Endodermal cell (in vitro differentiated cells): ENCODE measurements around the gene SPATA20. TPM values are rescaled to one million over a fixed set of nuclear protein-coding genes. Genes with fewer than 3 reads are reported as not detected.

Experiments
- DNase-seq: peaks from one replicate; pipeline ENCODE4 v3.0.0-alpha.2; 2017
- H3K27ac ChIP-seq: 2 replicates; pipeline ENCODE4 v1.5.1; 2013; ENCODE audit warnings: mild to moderate bottlenecking, low read depth, low read length, moderate library complexity
- H3K27me3 ChIP-seq: 2 replicates; pipeline ENCODE4 v1.6.1; 2013; ENCODE audit warnings: mild to moderate bottlenecking, low read length, moderate library complexity; ENCODE audit not compliant: insufficient read depth, control insufficient read depth, poor library complexity, severe bottlenecking
- H3K36me3 ChIP-seq: 2 replicates; pipeline ENCODE4 v1.7.0; 2013; ENCODE audit warnings: mild to moderate bottlenecking, low read length, moderate library complexity; ENCODE audit not compliant: control insufficient read depth, insufficient read depth
- H3K4me1 ChIP-seq: one replicate; pipeline ENCODE4 v1.7.0; 2013; ENCODE audit warnings: low read length; ENCODE audit not compliant: control insufficient read depth, insufficient read depth
- H3K4me3 ChIP-seq: 2 replicates; pipeline ENCODE4 v1.5.1; 2013; ENCODE audit warnings: mild to moderate bottlenecking, low read length, moderate library complexity
- H3K9ac ChIP-seq: 2 replicates; pipeline ENCODE4 v1.6.1; 2013; ENCODE audit warnings: mild to moderate bottlenecking, low read length, moderate library complexity; ENCODE audit not compliant: poor library complexity, severe bottlenecking; ENCODE audit errors: extremely low read depth
- H3K9me3 ChIP-seq: 2 replicates; pipeline ENCODE4 v1.6.1; 2013; ENCODE audit warnings: mild to moderate bottlenecking, low read length, moderate library complexity; ENCODE audit not compliant: control insufficient read depth
- H3K27ac Mint-ChIP-seq: 2 replicates; pipeline ENCODE4 v1.8.0; 2020; ENCODE audit warnings: mixed read lengths
- H3K27me3 Mint-ChIP-seq: 2 replicates; pipeline ENCODE4 v1.8.0; 2021; ENCODE audit warnings: mild to moderate bottlenecking, mixed read lengths; ENCODE audit not compliant: insufficient read depth
- H3K36me3 Mint-ChIP-seq: 2 replicates; pipeline ENCODE4 v1.8.0; 2020; ENCODE audit warnings: low read depth, mixed read lengths
- H3K4me1 Mint-ChIP-seq: 2 replicates; pipeline ENCODE4 v1.8.0; 2020; ENCODE audit warnings: mixed read lengths
- H3K4me3 Mint-ChIP-seq: 2 replicates; pipeline ENCODE4 v1.8.0; 2020; ENCODE audit warnings: mild to moderate bottlenecking, moderate library complexity, mixed read lengths
- H3K9me3 Mint-ChIP-seq: 2 replicates; pipeline ENCODE4 v1.8.0; 2020; ENCODE audit warnings: mild to moderate bottlenecking, mixed read lengths
- CTCF ChIP-seq: fragments of 200-600 bp; sonication (generic); conservative IDR thresholded peaks from 2 replicates; pipeline ENCODE4 v1.5.0; 2021; ENCODE audit warnings: antibody characterized with exemption, mild to moderate bottlenecking
- WGBS, 2 experiments: methylation state at CpG; one replicate each; pipeline versions ENCODE4 v1.1.5 to v1.1.7; 2013; ENCODE audit warnings: missing lambda C conversion rate in 2 of 2, mixed read lengths in 1 of 2; ENCODE audit not compliant: insufficient coverage in 1 of 2, insufficient read length in 1 of 2; 5-methylcytosine and 5-hydroxymethylcytosine counted together
- total RNA-seq, 2 donors: library from RNA; stranded (reverse); fragmentation: NEBNext Ultra II Directional in 1 of 2; extraction: Animal tissue kit (Norgen Biotek cat#: 25700) in 1 of 2; gene quantifications; 2 replicates in 1 of 2; 3 replicates in 1 of 2; pipeline ENCODE4 v1.2.1, GENCODE V29; 2021

SPATA20 gene
- total RNA-seq, 2 donors from 2014 or later, result 40.4 to 40.5 TPM

- no peaks in the 10 kb centered on the region for H3K27me3 ChIP-seq
- no peak for TF ChIP-seq CTCF
- H3K27me3 Mint-ChIP-seq, result peaks cover 6% of the 10 kb centered on the region
- H3K27ac Mint-ChIP-seq, result no peak overlapping the region
- H3K4me1 ChIP-seq, result peaks cover 12% of the 10 kb centered on the region
- no peak for DNase-seq
- no peaks in the 10 kb centered on the region for H3K9me3 Mint-ChIP-seq
- no peak overlapping the region for H3K27ac ChIP-seq
- no peaks in the 10 kb centered on the region for H3K9me3 ChIP-seq
- no peak overlapping the region for H3K4me3 Mint-ChIP-seq
- H3K36me3 Mint-ChIP-seq, result no peaks in the 10 kb centered on the region
- no peaks in the 10 kb centered on the region for H3K36me3 ChIP-seq
- 95 to 100% methylated on average over 1 to 4 of the region's 4 CpGs for WGBS, 2 experiments
- H3K4me3 ChIP-seq, result no peak overlapping the region
- no peak overlapping the region for H3K9ac ChIP-seq
- peaks cover 25% of the 10 kb centered on the region for H3K4me1 Mint-ChIP-seq
Measured at GRCh38 chr17:50585346-50585745, 38.4 kb downstream of the SPATA20 start.

DNA sequence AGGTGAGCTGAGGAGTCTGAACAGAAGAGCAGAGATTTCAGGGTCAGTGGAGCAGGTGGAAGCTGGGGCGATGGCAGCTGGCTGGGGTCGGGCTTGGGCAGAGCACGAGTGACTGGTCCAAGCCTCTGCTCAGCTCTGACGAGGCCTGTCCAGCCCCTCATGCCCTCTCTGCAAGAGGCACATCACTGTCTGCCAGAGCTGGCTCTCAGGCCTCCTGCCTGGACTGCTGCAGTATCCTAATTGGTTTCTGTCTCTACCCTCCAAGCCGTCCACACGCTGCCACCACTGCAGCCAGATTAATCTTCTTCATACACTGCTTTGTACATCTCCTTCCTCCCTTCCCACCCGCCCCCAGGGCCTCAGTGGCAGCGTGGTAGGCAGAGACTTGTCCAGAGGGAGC lies 38.9 kb downstream of the SPATA20 start:
- H3K4me1 ChIP-seq, result peaks cover 12% of the 10 kb centered on the region
- 84 to 87% methylated on average over 8 of the region's 8 CpGs for WGBS, 2 experiments
- H3K9me3 Mint-ChIP-seq, result no peaks in the 10 kb centered on the region
- no peak for TF ChIP-seq CTCF
- no peak overlapping the region for H3K4me3 ChIP-seq
- no peaks in the 10 kb centered on the region for H3K36me3 Mint-ChIP-seq
- H3K4me1 Mint-ChIP-seq, result peaks cover 25% of the 10 kb centered on the region
- no peak overlapping the region for H3K9ac ChIP-seq
- no peaks in the 10 kb centered on the region for H3K27me3 ChIP-seq
- H3K36me3 ChIP-seq, result no peaks in the 10 kb centered on the region
- H3K27me3 Mint-ChIP-seq, result peaks cover 6% of the 10 kb centered on the region
- H3K27ac Mint-ChIP-seq, result peak overlapping the region; percentile 75
- H3K27ac ChIP-seq, result peak overlapping the region; percentile 71
- DNase-seq, result no peak
- no peaks in the 10 kb centered on the region for H3K9me3 ChIP-seq
- no peak overlapping the region for H3K4me3 Mint-ChIP-seq

- peaks cover 6% of the 10 kb centered on the region for H3K27me3 Mint-ChIP-seq
- no peaks in the 10 kb centered on the region for H3K9me3 Mint-ChIP-seq
- no peaks in the 10 kb centered on the region for H3K36me3 Mint-ChIP-seq
- Histone ChIP-seq H3K9me3 (no peaks in the 10 kb centered on the region), H3K36me3 (no peaks in the 10 kb centered on the region), H3K9ac (no peak overlapping the region), H3K4me1 (peaks cover 12% of the 10 kb centered on the region), H3K27ac (peak overlapping the region; percentile 71), H3K4me3 (no peak overlapping the region), H3K27me3 (no peaks in the 10 kb centered on the region)
- H3K4me1 Mint-ChIP-seq, result peaks cover 25% of the 10 kb centered on the region
- TF ChIP-seq CTCF, result no peak
- H3K27ac Mint-ChIP-seq, result peak overlapping the region; percentile 75
- 43 to 64% methylated on average over 6 to 9 of the region's 9 CpGs for WGBS, 2 experiments
- peak; percentile 83 for DNase-seq
- no peak overlapping the region for H3K4me3 Mint-ChIP-seq
Measured at GRCh38 chr17:50586421-50587247, 39.7 kb downstream of the SPATA20 start.
